OCI-LY1 (cell line): ENCODE results near the gene NKIRAS2.

Experiments
- H2AFZ ChIP-seq: fragments of 200-600 bp; sonication (generic), shearing (Covaris generic); 2 replicates; pipeline ENCODE4 v1.6.0; 2014; ENCODE audit warnings: antibody characterized with exemption, mild to moderate bottlenecking, low read length
- H3F3A ChIP-seq: fragments of 200-600 bp; sonication (generic), shearing (Covaris generic); 2 replicates; pipeline ENCODE4 v1.6.0; 2014; ENCODE audit warnings: mild to moderate bottlenecking, antibody characterized with exemption, low read length, moderate library complexity; ENCODE audit not compliant: insufficient read depth
- H3K27ac ChIP-seq: fragments of 200-600 bp; sonication (generic); 2 replicates; pipeline ENCODE4 v1.5.1; 2014; ENCODE audit warnings: low read length, mixed run types, mild to moderate bottlenecking, low read depth; ENCODE audit not compliant: poor library complexity, severe bottlenecking
- H3K27me3 ChIP-seq: fragments of 200-600 bp; sonication (generic); 2 replicates; pipeline ENCODE4 v1.6.0; 2014; ENCODE audit warnings: antibody characterized with exemption, mild to moderate bottlenecking, low read length, moderate library complexity; ENCODE audit not compliant: insufficient read depth
- H3K36me3 ChIP-seq: fragments of 200-600 bp; sonication (generic); 2 replicates; pipeline ENCODE4 v1.6.1; 2014; ENCODE audit warnings: mild to moderate bottlenecking, antibody characterized with exemption, low read length, moderate library complexity, mixed read lengths; ENCODE audit not compliant: insufficient read depth
- H3K4me1 ChIP-seq: fragments of 200-600 bp; sonication (generic); 2 replicates; pipeline ENCODE4 v1.5.1; 2014; ENCODE audit warnings: mild to moderate bottlenecking, low read length, moderate library complexity; ENCODE audit not compliant: insufficient read depth, severe bottlenecking
- H3K4me2 ChIP-seq: fragments of 200-600 bp; sonication (generic), shearing (Covaris generic); 2 replicates; pipeline ENCODE4 v1.6.1; 2014; ENCODE audit warnings: low read length
- H3K4me3 ChIP-seq: fragments of 200-600 bp; sonication (generic); 2 replicates; pipeline ENCODE4 v1.5.1; 2014; ENCODE audit warnings: low read length, low read depth, mild to moderate bottlenecking, mixed read lengths; ENCODE audit not compliant: poor library complexity, severe bottlenecking
- H3K79me2 ChIP-seq: fragments of 200-600 bp; shearing (Covaris generic); 2 replicates; pipeline ENCODE4 v1.6.1; 2016; ENCODE audit warnings: mixed run types, low read length, mixed read lengths; ENCODE audit not compliant: insufficient read depth
- H3K9ac ChIP-seq: fragments of 200-600 bp; sonication (generic), shearing (Covaris generic); 2 replicates; pipeline ENCODE4 v1.6.1; 2014; ENCODE audit warnings: mild to moderate bottlenecking, low read length, mixed read lengths
- H3K9me2 ChIP-seq: fragments of 200-600 bp; sonication (generic), shearing (Covaris generic); 2 replicates; pipeline ENCODE4 v1.6.1; 2014; ENCODE audit warnings: low read depth, mild to moderate bottlenecking, low read length, mixed read lengths
- H3K9me3 ChIP-seq: fragments of 200-600 bp; shearing (Covaris generic); 2 replicates; pipeline ENCODE4 v1.6.1; 2014; ENCODE audit warnings: low read length, mixed read lengths
- H4K20me1 ChIP-seq: fragments of 200-600 bp; sonication (generic), shearing (Covaris generic); 2 replicates; pipeline ENCODE4 v1.6.0; 2016; ENCODE audit warnings: mild to moderate bottlenecking, low read length; ENCODE audit not compliant: insufficient read depth
- EZH2 ChIP-seq: fragments of 200-600 bp; sonication (generic), shearing (Covaris generic); IDR thresholded peaks from 2 replicates; pipeline ENCODE4 v1.8.0; 2017; ENCODE audit warnings: borderline replicate concordance, mixed run types, mild to moderate bottlenecking, antibody characterized with exemption, low read length, moderate library complexity, mixed read lengths
- TF ChIP-seq, protein P1 (sequence below): fragments of 200-600 bp; sonication (generic), shearing (Covaris generic); IDR thresholded peaks from 2 replicates; pipeline ENCODE4 v1.5.1; 2017; ENCODE audit warnings: mild to moderate bottlenecking, antibody characterized with exemption, low read length, moderate library complexity, mixed read lengths

NKIRAS2 gene

DNA sequence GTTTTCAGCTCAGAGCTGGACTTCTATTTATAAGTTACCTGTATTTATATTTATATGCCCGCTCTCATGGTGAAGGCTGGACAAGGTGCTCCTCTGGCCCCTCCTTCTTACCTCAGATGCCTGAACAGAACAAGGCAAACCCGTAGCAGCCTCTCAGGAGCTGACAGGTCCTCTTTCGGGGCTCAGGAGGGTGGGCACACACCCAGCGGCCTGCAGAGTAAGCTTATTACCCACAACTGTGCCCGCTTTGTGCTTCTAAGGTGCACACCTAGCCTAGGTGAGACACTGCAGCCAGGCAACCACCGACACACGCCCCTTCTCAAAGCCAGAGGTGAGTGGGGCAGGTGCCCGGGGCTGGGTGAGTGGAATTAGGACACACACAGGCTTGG is 5.3 kb downstream of the NKIRAS2 start:
- Histone ChIP-seq H3K4me1 (peaks cover 18% of the 10 kb centered on the region), H2AFZ (no peak overlapping the region), H3K9me2 (no peaks in the 10 kb centered on the region), H3K9ac (no peak overlapping the region), H3K9me3 (no peaks in the 10 kb centered on the region), H3K4me2 (no peak overlapping the region), H3K4me3 (no peak overlapping the region), H3K27ac (no peak overlapping the region), H3K79me2 (peaks cover 2% of the 10 kb centered on the region; the same call in 1 of the 2 replicates), H4K20me1 (no peaks in the 10 kb centered on the region), H3F3A (no peaks in the 10 kb centered on the region), H3K27me3 (no peaks in the 10 kb centered on the region), H3K36me3 (peaks cover 28% of the 10 kb centered on the region)
- no peak for TF ChIP-seq EZH2
- TF ChIP-seq, protein P1, sequence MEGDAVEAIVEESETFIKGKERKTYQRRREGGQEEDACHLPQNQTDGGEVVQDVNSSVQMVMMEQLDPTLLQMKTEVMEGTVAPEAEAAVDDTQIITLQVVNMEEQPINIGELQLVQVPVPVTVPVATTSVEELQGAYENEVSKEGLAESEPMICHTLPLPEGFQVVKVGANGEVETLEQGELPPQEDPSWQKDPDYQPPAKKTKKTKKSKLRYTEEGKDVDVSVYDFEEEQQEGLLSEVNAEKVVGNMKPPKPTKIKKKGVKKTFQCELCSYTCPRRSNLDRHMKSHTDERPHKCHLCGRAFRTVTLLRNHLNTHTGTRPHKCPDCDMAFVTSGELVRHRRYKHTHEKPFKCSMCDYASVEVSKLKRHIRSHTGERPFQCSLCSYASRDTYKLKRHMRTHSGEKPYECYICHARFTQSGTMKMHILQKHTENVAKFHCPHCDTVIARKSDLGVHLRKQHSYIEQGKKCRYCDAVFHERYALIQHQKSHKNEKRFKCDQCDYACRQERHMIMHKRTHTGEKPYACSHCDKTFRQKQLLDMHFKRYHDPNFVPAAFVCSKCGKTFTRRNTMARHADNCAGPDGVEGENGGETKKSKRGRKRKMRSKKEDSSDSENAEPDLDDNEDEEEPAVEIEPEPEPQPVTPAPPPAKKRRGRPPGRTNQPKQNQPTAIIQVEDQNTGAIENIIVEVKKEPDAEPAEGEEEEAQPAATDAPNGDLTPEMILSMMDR = no peak; the same call in 1 of the 2 replicates

DNA sequence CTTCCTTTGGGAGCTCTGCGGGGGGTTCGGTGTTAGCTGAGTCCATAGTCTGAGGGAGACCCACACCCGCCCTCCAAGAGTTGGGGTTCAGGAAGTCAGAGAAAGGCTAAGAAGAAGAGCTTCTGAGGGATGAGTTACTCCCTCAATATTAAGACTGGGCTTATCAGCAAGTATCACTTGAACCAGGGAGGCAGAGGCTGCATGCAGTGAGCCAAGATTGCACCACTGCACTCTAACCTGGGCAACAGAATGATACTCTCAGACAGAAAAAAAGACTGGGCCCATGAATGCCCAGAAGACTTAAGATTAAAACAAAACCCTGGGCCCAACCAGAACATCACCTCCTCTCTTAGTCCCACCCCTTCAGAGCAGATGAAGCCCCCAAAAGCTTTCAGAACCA is 6.0 kb downstream of the NKIRAS2 start:
- Histone ChIP-seq H3K9me3 (no peaks in the 10 kb centered on the region), H4K20me1 (no peaks in the 10 kb centered on the region), H3K27me3 (no peaks in the 10 kb centered on the region; the same call in 1 of the 2 replicates), H3K4me2 (no peak overlapping the region), H3K4me1 (peaks cover 13% of the 10 kb centered on the region), H2AFZ (no peak overlapping the region), H3K36me3 (peaks cover 28% of the 10 kb centered on the region), H3K4me3 (no peak overlapping the region), H3K27ac (no peak overlapping the region), H3K79me2 (no peaks in the 10 kb centered on the region), H3K9ac (no peak overlapping the region), H3F3A (no peaks in the 10 kb centered on the region), H3K9me2 (no peaks in the 10 kb centered on the region)
- TF ChIP-seq EZH2 = no peak
- TF ChIP-seq, protein P1 = no peak

- Histone ChIP-seq H3K9ac (no peak overlapping the region), H3K9me2 (no peaks in the 10 kb centered on the region), H3K36me3 (peaks cover 23% of the 10 kb centered on the region), H2AFZ (no peak overlapping the region), H3K4me2 (no peak overlapping the region), H3F3A (no peaks in the 10 kb centered on the region), H3K27me3 (no peaks in the 10 kb centered on the region; the same call in 1 of the 2 replicates), H3K79me2 (no peaks in the 10 kb centered on the region), H3K9me3 (no peaks in the 10 kb centered on the region), H3K4me1 (peaks cover 7% of the 10 kb centered on the region), H4K20me1 (no peaks in the 10 kb centered on the region), H3K27ac (no peak overlapping the region), H3K4me3 (no peak overlapping the region)
- TF ChIP-seq EZH2 = no peak
- TF ChIP-seq, protein P1 = no peak
Observed at GRCh38 chr17:42026857-42027589, 7.1 kb downstream of the NKIRAS2 start.
